Tibial nerve (tissue), 3 donors: ENCODE data around the gene ATP9B.

ENCODE experiments used
- POLR2A ChIP-seq, 2 donors: fragments of 450-650 bp; IDR thresholded peaks; one replicate each; pipeline ENCODE4 v1.6.1; 2017; ENCODE audit warnings: antibody characterized with exemption in 2 of 2, mild to moderate bottlenecking in 2 of 2, moderate library complexity in 2 of 2
- TF ChIP-seq, protein P1 (sequence below), 5 experiments: fragments of 200-600 bp in 3 of 5; fragments of 450-650 bp in 2 of 5; sonication (generic) in 3 of 5; IDR thresholded peaks; one replicate each; pipeline ENCODE4 v1.5.1; 2016 to 2019; ENCODE audit warnings: antibody characterized with exemption in 5 of 5, mild to moderate bottlenecking in 3 of 5, moderate library complexity in 2 of 5

- TF ChIP-seq, protein P1, sequence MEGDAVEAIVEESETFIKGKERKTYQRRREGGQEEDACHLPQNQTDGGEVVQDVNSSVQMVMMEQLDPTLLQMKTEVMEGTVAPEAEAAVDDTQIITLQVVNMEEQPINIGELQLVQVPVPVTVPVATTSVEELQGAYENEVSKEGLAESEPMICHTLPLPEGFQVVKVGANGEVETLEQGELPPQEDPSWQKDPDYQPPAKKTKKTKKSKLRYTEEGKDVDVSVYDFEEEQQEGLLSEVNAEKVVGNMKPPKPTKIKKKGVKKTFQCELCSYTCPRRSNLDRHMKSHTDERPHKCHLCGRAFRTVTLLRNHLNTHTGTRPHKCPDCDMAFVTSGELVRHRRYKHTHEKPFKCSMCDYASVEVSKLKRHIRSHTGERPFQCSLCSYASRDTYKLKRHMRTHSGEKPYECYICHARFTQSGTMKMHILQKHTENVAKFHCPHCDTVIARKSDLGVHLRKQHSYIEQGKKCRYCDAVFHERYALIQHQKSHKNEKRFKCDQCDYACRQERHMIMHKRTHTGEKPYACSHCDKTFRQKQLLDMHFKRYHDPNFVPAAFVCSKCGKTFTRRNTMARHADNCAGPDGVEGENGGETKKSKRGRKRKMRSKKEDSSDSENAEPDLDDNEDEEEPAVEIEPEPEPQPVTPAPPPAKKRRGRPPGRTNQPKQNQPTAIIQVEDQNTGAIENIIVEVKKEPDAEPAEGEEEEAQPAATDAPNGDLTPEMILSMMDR (IDR thresholded peaks at IDR 0.05): no peak
- no peak for TF ChIP-seq POLR2A (IDR thresholded peaks at IDR 0.05)
Measured at GRCh38 chr18:79275461-79275860, 206.3 kb downstream of the ATP9B start.
